Activated T-cell treated with anti-CD3 and anti-CD28 coated beads for 4 hours (primary cell): ENCODE results near the gene CPNE4.
"Not testable (repeated sequence)": the region's sequence is repeated elsewhere in the genome, so short reads cannot be mapped to it uniquely, and the experiment has no call there.

Experiments used
- DNase-seq: peaks from one replicate; pipeline ENCODE4 v3.0.0-alpha.2; 2020

Gene CPNE4

GRCh38 chr3:132016061-132017041 lies 18.5 kb downstream of the CPNE4 start:
- DNase-seq = no peak

DNA sequence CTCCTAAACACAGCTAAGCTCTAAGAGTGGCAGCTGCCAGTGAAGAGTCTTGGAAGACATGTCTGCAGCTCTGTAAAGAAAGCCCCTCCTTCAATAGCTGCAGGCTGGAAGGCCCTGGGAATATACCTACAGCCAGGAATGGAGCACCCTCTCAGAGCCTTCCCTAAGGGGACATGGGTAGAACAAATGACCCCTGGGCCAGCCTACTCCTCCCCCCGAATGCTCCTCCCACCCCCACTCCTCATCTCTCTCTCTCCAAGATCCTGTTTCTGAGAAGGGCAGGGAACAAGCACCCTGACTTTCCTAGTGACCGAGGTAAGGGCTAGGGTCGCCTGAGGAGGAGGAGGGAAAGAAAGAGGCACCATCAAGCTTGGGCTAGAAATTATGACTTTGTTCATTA lies 20.7 kb downstream of the CPNE4 start:
- DNase-seq = no peak

DNA sequence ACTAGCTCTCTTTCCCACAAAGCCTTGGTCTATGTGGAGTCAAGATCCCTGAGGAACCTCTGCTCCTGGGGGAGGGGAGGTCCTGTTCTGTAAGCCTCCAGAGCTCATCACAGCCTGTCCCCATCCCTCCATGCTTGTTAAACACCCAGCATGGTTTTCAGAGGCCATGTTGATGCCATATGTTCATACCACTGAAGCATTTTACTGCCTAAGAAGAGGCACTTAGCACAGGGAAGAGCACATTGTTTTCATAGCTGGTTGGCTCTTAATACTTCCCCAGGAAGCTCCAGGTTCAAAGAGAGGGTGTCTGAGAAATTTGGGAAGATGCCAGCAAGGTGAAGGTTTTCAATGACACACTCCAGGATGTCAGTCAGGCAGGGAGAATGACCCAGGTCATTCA lies 25.6 kb downstream of the CPNE4 start:
- no peak for DNase-seq

- DNase-seq = no peak
Observed at GRCh38 chr3:132008837-132009236, 26.0 kb downstream of the CPNE4 start.

DNA sequence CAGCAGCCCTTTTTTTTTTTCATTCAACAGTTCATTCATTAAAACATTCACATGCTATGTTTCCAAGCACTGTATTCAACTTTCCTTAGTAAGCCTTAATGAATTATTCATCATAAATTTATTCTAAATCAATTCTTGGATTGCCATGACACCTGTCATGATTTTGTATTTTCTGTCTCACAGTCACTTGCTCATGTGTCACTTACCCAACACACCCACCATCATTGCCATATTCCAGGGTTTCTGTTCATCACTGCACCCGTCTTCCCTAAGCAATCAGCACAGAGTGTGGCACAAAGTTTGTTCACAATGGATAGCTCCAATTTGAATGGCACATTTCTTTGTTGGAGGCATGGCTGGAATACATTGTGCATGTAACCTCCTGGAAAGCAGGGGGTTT lies 27.2 kb downstream of the CPNE4 start:
- DNase-seq = no peak

DNA sequence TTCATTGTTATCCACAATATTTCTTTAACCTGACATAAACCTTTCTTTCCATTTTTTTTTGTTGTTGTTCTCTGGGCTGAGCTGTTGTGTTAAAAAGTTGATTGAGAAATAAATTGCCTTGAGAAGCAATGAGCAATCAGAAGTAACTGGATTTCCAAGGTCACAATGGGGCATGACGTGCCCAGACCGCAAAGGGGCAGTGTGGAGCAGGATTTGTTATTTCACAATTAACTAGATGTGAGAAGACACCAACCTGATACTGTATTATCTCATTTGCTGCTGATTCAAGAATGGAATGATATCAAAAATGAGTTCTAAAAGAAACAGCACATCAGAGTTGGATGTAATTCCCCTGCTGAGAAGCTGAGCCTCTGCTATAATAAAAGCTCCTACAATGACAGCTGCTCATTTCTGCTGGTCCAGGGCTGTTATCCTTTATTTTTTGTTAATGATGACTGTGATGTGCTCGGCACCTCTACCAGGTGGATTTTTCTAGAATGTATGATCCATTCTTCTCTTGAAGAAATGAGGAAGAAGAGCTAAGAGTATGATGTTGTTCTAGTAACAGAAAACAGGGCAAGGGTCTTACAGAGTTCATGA lies 28.1 kb downstream of the CPNE4 start:
- no peak for DNase-seq

GRCh38 chr3:132004571-132004970 lies 30.2 kb downstream of the CPNE4 start:
- no peak for DNase-seq

- no peak for DNase-seq
Observed at GRCh38 chr3:132003685-132004084, 31.1 kb downstream of the CPNE4 start.

DNA sequence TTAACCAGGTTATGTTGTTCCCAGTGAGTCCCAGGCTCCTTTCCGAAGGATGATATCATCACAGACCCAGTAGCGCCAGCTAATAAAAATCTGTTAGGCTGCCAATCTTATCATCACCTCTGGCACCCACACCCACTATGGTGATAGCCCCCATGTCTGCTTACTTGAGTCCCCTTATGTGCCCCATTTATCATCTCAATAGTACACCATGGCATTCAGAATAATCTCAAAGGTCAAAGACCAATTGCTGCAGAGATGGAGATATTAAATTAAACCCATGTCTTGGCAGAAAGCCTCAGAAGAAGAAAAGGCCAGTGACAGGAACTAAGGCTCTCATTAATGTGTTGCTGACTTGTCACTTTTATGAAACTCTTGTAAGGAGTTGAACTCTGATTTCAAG lies 32.8 kb downstream of the CPNE4 start:
- DNase-seq = no peak

DNA sequence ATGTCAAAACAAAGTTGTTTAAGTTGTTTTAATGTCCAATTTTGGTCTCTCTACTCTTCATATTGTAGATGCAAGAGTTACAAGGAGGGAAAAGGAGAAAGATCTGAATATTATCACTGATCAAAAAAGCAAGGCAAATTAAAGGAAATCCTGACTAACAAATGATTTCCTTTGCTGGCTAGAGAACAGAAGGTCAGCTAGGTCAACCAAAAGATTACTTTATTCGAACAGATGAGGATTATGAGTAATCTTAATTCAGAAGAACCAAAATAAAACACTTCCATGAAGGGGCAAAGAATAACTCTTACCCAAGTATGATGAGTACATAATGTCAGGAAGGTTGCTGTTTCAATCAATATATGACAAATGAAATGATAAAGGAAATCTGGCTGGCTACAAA lies 33.8 kb downstream of the CPNE4 start:
- no peak for DNase-seq

GRCh38 chr3:131998027-131998426 lies 36.8 kb downstream of the CPNE4 start:
- no peak for DNase-seq

DNA sequence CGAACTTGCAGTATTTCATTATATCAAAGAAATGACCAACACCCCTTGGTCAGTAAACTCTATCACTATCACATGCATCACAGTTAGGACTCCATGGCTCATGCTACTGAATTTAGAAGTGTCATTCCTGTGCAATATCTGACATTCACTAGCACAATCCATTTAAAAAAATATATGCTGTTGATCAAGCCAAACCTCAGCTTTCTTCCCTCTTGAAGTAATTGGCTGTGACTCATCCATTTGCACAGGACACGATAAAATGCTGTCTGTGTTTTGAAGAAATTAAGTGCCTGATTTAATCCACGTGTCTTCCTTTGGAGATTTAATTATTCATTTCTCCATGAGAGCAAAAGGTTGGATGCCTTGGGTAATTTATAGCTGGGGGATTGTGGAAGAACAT lies 38.9 kb downstream of the CPNE4 start:
- no peak for DNase-seq

GRCh38 chr3:131989318-131989717 lies 45.5 kb downstream of the CPNE4 start:
- no peak for DNase-seq

DNA sequence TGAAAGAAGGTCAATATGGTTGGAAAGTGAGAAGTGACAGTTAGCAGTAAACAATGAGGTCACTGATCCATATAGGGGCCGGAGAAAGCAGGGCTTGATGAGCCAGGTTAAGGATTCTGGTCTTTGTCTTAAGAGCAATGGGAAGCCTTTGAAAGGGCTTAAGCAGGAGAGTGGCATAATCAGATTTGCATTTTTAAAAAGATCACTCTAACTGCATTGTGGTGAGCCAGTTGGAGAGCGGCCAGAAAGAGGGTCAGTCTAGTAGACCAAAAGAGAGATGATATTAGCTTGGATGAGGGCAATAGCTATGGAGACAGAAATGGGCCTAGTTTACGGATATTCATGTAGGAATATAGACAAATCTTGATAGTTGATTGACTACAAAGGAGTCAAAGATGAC lies 46.6 kb downstream of the CPNE4 start:
- DNase-seq = no peak

GRCh38 chr3:131983689-131984088 lies 51.1 kb downstream of the CPNE4 start:
- no peak for DNase-seq

- no peak for DNase-seq
Observed at GRCh38 chr3:131981323-131981722, 53.5 kb downstream of the CPNE4 start.

GRCh38 chr3:131976448-131976847 lies 58.4 kb downstream of the CPNE4 start:
- DNase-seq = no peak

GRCh38 chr3:131975047-131975446 lies 59.8 kb downstream of the CPNE4 start:
- no peak for DNase-seq

DNA sequence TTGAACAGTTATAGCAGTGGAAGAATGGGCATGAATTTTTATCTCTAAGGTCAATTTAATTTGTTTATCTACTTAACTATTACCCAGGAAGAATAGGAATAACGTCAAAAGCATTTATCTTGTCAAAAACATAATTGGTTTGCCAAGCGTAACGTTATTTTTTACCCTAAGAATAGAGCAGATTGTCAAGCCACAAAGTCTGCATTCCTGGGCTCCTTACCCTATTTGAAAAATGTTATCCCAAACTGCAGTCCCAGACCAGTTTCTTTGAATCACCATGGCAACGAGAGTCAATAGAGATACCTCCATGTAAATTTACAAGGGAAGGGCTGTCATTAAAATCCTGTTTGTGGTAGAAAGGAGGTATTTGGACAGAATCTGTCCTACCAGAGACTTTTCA lies 61.1 kb downstream of the CPNE4 start:
- no peak for DNase-seq

DNA sequence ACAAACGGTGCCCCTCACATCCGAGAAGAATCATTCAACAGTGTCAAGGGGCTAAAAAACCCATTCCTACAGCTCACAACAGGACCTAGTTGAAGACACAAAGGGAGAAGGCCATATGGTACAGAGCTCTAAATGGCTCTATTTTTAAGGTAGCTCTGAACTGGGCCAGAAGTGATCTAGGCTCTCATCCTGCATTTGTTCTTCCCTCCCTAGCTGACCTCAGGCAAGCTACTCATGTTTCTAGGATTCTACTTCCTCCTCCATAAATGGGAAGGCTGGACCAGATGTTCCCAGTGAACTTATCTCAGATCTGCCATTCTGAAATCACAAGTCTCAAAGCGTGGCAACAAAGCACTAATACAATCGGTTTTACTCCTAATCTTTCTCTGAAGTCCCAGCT lies 62.3 kb downstream of the CPNE4 start:
- no peak for DNase-seq

DNA sequence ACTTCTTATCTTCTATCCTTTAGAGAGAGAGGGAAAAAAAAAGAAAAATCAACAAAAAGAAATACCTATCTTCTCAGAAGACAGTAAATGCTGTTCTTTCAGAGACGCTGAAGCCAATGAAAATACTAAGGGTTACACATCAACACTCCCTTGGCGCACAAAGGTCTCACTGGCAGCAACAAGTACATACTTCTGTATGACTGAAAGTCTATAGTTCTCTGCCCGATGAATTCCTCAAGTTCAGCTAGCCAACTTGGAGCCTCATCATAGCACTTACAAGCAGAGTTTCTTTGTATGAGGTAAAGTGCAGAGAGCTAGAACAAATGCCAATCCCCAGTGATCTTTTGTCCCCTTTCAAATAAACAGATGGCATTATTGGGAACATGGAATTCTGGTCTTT lies 62.7 kb downstream of the CPNE4 start:
- no peak for DNase-seq

- DNase-seq = not testable (repeated sequence)
Observed at GRCh38 chr3:131963442-131963841, 71.4 kb downstream of the CPNE4 start.

GRCh38 chr3:131962982-131963381 lies 71.8 kb downstream of the CPNE4 start:
- DNase-seq = no peak

GRCh38 chr3:131960324-131960723 lies 74.5 kb downstream of the CPNE4 start:
- no peak for DNase-seq

DNA sequence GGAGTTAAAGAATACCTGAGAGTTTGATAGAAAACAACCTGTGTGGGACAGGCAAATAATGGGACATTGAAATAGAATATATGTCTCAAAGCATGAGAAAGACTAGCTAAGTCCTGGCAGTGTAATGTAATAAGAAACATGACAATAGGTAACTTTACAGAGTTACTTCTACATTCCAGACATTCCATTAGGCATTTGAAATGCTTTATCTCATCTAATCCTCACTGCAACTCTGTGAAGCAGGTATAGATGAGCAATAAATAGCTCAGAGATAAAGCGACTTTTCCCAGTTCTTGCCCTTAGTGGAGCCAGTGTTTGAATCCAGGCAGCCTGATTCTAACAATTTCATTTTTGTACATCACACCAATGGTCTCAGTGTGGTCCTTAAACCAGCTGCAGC lies 76.8 kb downstream of the CPNE4 start:
- DNase-seq = no peak
